GM12875 (cell line): ENCODE data around the gene PDE2A.

Source experiments
- H3K4me3 ChIP-seq: one replicate; pipeline ENCODE4 v1.5.1; 2011; ENCODE audit warnings: low read depth, low read length, control low read depth
- CTCF ChIP-seq: IDR thresholded peaks from 2 replicates; pipeline ENCODE4 v1.5.1; 2011; ENCODE audit warnings: low read depth, mild to moderate bottlenecking, control low read depth, inconsistent platforms, low read length, moderate library complexity, borderline replicate concordance; ENCODE audit not compliant: insufficient read depth

The PDE2A gene

GRCh38 chr11:72657411-72658100 is 16.7 kb downstream of the PDE2A start:
- H3K4me3 ChIP-seq: no peak overlapping the region
- no peak for TF ChIP-seq CTCF

DNA sequence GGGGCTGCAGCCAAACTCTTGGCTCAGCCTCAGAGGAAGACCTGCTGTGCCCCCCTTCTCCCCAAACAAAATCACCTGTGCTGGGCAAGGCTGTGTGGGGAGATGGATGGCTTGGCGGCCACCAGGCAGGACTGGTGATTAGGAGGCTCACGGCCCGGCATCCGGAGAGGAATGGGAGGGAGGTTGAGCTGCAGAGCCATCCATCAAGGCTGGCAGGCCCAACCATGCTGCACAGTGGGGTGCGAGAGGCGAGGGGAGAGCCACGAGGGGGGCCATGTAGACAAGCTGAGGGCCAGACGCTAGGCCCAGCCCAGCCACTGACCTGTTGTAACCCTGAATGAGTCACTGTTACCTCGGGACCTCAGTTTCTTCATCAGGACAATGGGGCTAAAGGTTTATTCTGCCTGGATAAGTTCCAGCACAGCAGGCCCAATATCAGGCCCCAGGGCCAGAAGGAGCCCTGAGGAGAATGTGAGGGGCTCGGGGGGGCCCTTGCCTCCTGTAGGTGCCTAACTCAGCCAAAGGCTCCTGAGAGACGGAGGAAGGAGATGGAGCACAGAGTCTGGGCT is 18.2 kb downstream of the PDE2A start:
- TF ChIP-seq CTCF: no peak
- H3K4me3 ChIP-seq: no peak overlapping the region

- no peak for TF ChIP-seq CTCF
- no peak overlapping the region for H3K4me3 ChIP-seq
Measured at GRCh38 chr11:72655014-72655413, 19.2 kb downstream of the PDE2A start.

DNA sequence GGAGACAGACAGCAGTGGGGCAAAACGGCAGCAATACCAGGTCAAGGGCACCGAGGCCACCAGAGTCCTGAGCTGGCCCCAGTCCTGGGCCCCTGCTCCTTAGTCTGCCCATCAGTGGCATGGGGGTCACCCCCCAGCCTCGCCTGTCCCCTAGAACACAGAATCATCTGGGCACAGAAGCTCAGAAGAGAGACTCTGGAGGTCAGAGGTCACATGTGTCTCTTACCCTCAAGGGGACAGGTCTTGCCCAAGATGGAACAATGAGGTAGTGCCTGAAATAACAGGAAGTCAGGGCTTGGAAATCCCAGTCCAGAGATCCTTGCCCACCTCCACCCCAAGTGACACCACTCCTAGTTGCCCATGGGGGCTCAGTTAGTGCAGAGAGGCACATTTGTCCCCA is 20.6 kb downstream of the PDE2A start:
- TF ChIP-seq CTCF: no peak
- no peak overlapping the region for H3K4me3 ChIP-seq

DNA sequence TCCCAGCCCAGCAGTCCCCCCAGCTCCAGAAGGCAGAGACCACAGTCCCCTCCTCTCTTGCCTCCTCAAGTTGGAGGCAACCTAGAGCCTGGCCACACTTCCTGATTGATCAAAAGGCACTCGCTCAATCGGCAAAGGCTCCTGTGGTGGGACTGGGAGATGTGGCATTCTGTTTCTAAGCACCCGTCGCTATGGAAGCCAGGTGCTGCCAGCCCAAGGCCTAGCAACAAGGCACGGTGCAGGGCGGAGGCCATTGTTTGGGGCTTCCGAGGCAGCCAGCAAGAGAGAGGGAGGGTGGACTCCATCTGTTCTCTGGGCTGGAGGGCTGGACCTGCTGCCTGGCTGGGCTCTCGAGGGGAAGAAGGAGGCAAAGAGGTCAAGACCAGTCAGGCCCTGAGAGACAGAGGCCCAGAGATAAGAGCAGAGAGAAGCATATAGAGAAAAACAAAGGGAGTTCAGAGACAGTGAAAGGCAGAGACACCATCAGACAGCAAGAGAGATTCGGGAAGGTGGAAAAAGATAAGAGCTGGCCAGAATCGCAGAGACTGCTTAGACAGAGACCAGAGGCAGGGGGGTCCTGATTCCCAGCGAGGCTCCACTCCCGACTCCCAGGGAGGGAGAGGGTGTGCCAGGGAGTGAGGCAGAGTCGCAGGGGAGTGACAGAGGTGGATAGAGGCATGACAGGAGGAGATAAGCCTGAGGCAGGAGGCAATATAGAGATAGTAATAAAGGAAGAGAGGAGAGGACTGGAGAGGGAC is 21.2 kb downstream of the PDE2A start:
- TF ChIP-seq CTCF: no peak
- H3K4me3 ChIP-seq: no peak overlapping the region

DNA sequence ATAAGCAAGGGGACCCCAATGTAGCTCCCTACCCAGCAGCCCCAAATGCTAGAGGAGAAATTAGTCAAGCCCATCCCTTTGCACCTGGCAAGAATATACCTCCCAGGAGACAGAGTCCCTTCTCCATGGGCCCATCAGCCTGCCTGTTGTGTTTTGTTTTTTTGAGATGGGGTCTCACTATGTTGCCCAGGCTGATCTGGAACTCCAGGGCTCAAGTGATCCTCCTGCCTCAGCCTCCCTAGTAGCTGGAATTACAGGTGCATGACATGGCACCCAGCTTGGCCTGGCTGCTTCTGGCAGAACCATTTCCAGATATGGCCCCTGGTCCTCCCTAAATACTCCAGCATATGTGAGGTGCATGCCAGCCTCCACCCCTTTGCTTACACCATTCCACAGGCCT is 22.1 kb downstream of the PDE2A start:
- TF ChIP-seq CTCF: no peak
- no peak overlapping the region for H3K4me3 ChIP-seq
